Gastroesophageal sphincter (tissue), 4 donors: ENCODE measurements around the gene KCNN3. TPM values are rescaled to one million over a fixed set of nuclear protein-coding genes. Genes with fewer than 3 reads are reported as not detected.

Experiments
- ATAC-seq: fragments of 150-250 bp; one replicate; pipeline ENCODE4 v1.9.1; 2016; ENCODE audit warnings: mild to moderate bottlenecking, moderate library complexity
- H3K27ac ChIP-seq, 4 donors: fragments of 200-600 bp; sonication (generic) in 3 of 4; 1 replicate in 3 of 4; 2 replicates in 1 of 4; pipeline ENCODE4 v1.5.1; 2016 to 2019
- H3K27me3 ChIP-seq: fragments of 200-600 bp; sonication (generic); one replicate; pipeline ENCODE4 v1.5.1; 2019
- H3K36me3 ChIP-seq, 2 donors: fragments of 200-600 bp; sonication (generic); one replicate each; pipeline ENCODE4 v1.5.1; 2019; ENCODE audit warnings: control low read depth in 1 of 2
- H3K4me1 ChIP-seq, 3 donors: fragments of 200-600 bp; sonication (generic); 1 replicate in 2 of 3; 2 replicates in 1 of 3; pipeline ENCODE4 v1.5.1; 2016 to 2019; ENCODE audit warnings: control low read depth in 2 of 3
- H3K4me3 ChIP-seq, 2 donors: fragments of 200-600 bp; sonication (generic); one replicate each; pipeline ENCODE4 v1.5.1; 2019; ENCODE audit warnings: mild to moderate bottlenecking in 1 of 2, moderate library complexity in 1 of 2
- H3K9me3 ChIP-seq, 3 donors: fragments of 200-600 bp; sonication (generic); one replicate each; pipeline ENCODE4 v1.5.1; 2017 to 2019; ENCODE audit warnings: control low read depth in 2 of 3
- CTCF ChIP-seq, 4 experiments: fragments of 200-600 bp in 2 of 4; fragments of 450-650 bp in 2 of 4; sonication (generic) in 1 of 4; IDR thresholded peaks; one replicate each; pipeline ENCODE4 v1.5.1; 2017 to 2019; ENCODE audit warnings: antibody characterized with exemption in 4 of 4, mild to moderate bottlenecking in 2 of 4, moderate library complexity in 2 of 4
- EP300 ChIP-seq: sonication (generic); formaldehyde crosslinking; IDR thresholded peaks from one replicate; pipeline ENCODE4 v1.6.1; 2017; ENCODE audit warnings: antibody characterized with exemption, mild to moderate bottlenecking
- POLR2A ChIP-seq, 2 donors: fragments of 450-650 bp; IDR thresholded peaks; one replicate each; pipeline ENCODE4 v1.6.1; 2017; ENCODE audit warnings: antibody characterized with exemption in 2 of 2, mild to moderate bottlenecking in 2 of 2, moderate library complexity in 1 of 2
- POLR2AphosphoS5 ChIP-seq: sonication (generic); formaldehyde crosslinking; IDR thresholded peaks from one replicate; pipeline ENCODE4 v1.6.1; 2017; ENCODE audit warnings: antibody characterized with exemption
- WGBS, 2 donors: methylation state at CpG; one replicate each; pipeline ENCODE4 v1.1.5; 2018; ENCODE audit warnings: low coverage in 1 of 2; 5-methylcytosine and 5-hydroxymethylcytosine counted together
- total RNA-seq, 4 donors: library from RNA; depleted of rRNA; stranded (reverse); fragments of >200 nt; gene quantifications; one replicate each; pipeline ENCODE4 v1.1.0, GENCODE V29; 2016

Gene KCNN3
- total RNA-seq, 4 donors from 2014 or later: 1.8 to 13.7 (median 8.1) TPM

- Histone ChIP-seq H3K27ac (no peak overlapping the region), H3K4me1 (peaks cover 0 to 13% (median 0%) of the 10 kb centered on the region in 3 donors), H3K36me3 (no peaks in the 10 kb centered on the region), H3K27me3 (no peaks in the 10 kb centered on the region), H3K4me3 (no peak overlapping the region), H3K9me3 (no peaks in the 10 kb centered on the region)
- TF ChIP-seq POLR2A (IDR thresholded peaks at IDR 0.05): no peak
- TF ChIP-seq CTCF (IDR thresholded peaks at IDR 0.05): no peak
- TF ChIP-seq POLR2AphosphoS5: no peak
- TF ChIP-seq EP300: no peak
- ATAC-seq: no peak
Observed at GRCh38 chr1:154697710-154698109, 172.4 kb downstream of the KCNN3 start.

DNA sequence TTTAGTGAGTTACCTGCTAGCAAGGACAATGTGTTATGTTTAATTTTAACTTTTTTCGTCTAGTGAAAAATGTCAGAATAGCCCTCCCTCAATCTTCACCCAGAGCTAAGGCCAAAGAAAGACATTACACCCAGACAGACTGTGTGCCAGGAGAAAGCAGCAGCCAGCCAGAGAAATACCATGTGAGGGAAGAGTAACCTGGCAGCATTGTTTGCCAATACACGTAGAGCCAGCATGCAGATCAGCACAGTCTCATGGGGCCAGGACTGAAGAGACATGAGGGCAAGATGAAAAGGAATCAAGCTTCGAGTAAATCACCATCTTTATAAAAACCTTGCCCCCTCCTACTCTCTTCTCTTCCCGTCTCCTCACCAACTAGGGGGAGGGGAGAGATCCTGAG is 173.6 kb downstream of the KCNN3 start:
- H3K9me3 ChIP-seq: no peaks in the 10 kb centered on the region
- H3K27ac ChIP-seq: no peak overlapping the region
- ATAC-seq: no peak
- TF ChIP-seq POLR2AphosphoS5 (no peak), EP300 (no peak), CTCF (IDR thresholded peaks at IDR 0.05) (no peak), POLR2A (IDR thresholded peaks at IDR 0.05) (no peak)
- WGBS, 2 donors: 56 to 100% methylated on average over 1 to 3 of the region's 4 CpGs
- no peak overlapping the region for H3K4me3 ChIP-seq
- H3K36me3 ChIP-seq: no peaks in the 10 kb centered on the region
- peaks cover 0 to 13% (median 0%) of the 10 kb centered on the region in 3 donors for H3K4me1 ChIP-seq
- no peaks in the 10 kb centered on the region for H3K27me3 ChIP-seq

GRCh38 chr1:154695985-154696384 is 174.1 kb downstream of the KCNN3 start:
- no peak for ATAC-seq
- Histone ChIP-seq H3K27ac (no peak overlapping the region), H3K4me1 (peaks cover 0 to 13% (median 0%) of the 10 kb centered on the region in 3 donors), H3K9me3 (no peaks in the 10 kb centered on the region), H3K36me3 (no peaks in the 10 kb centered on the region), H3K4me3 (no peak overlapping the region), H3K27me3 (no peaks in the 10 kb centered on the region)
- TF ChIP-seq POLR2AphosphoS5: no peak
- TF ChIP-seq CTCF (IDR thresholded peaks at IDR 0.05): peak in 1 of 4 experiments; percentile 24
- no peak for TF ChIP-seq EP300
- no peak for TF ChIP-seq POLR2A (IDR thresholded peaks at IDR 0.05)
- 44 to 49% methylated on average over 2 of the region's 2 CpGs for WGBS, 2 donors

DNA sequence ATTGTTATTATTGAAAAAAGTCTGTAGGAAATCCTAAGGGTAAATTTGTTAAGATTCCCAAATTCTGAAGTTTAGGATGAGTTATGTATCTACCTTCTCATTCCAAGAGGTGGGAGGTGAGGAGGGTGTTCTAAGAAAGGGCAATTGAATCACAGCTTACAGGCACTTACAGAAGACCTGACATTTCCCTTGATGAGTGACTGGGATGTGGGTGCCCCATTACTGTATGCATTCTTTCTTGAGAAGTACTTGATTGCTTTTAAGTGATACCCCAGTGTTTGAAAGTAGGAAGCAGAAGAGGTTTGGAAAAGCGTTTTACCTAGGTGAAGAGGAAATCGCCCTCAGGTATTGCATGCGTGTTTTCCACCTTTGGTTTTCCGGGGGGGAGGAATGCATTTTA is 175.1 kb downstream of the KCNN3 start:
- Histone ChIP-seq H3K4me1 (peaks cover 0 to 13% (median 0%) of the 10 kb centered on the region in 3 donors), H3K27ac (no peak overlapping the region), H3K36me3 (no peaks in the 10 kb centered on the region), H3K9me3 (no peaks in the 10 kb centered on the region), H3K4me3 (no peak overlapping the region), H3K27me3 (no peaks in the 10 kb centered on the region)
- TF ChIP-seq CTCF (IDR thresholded peaks at IDR 0.05): no peak
- TF ChIP-seq EP300: no peak
- no peak for TF ChIP-seq POLR2AphosphoS5
- TF ChIP-seq POLR2A (IDR thresholded peaks at IDR 0.05): no peak
- 90 to 92% methylated on average over 2 to 4 of the region's 4 CpGs for WGBS, 2 donors
- ATAC-seq: no peak

- WGBS, 2 donors: 73 to 80% methylated on average over 1 to 3 of the region's 3 CpGs
- TF ChIP-seq POLR2AphosphoS5 (no peak), POLR2A (IDR thresholded peaks at IDR 0.05) (no peak), CTCF (IDR thresholded peaks at IDR 0.05) (no peak), EP300 (no peak)
- H3K4me3 ChIP-seq: no peak overlapping the region
Observed at GRCh38 chr1:154689083-154689482, 181.0 kb downstream of the KCNN3 start.

More at GRCh38 chr1:154689083-154689482, 181.0 kb downstream of the KCNN3 start:
- Histone ChIP-seq H3K36me3 (no peaks in the 10 kb centered on the region), H3K27ac (no peak overlapping the region), H3K4me1 (no peaks in the 10 kb centered on the region), H3K27me3 (no peaks in the 10 kb centered on the region), H3K9me3 (no peaks in the 10 kb centered on the region)
- ATAC-seq: no peak
